OCI-LY3 (cell line): ENCODE results near the gene C1orf116.

Experiments used
- H2AFZ ChIP-seq: fragments of 200-600, 300-600 bp; shearing (Covaris generic); 2 replicates; pipeline ENCODE4 v1.6.0; 2014; ENCODE audit warnings: antibody characterized with exemption, low read depth, low read length
- H3K27ac ChIP-seq: fragments of 200-600, 300-600 bp; sonication (generic); 2 replicates; pipeline ENCODE4 v1.5.1; 2014; ENCODE audit warnings: mild to moderate bottlenecking, low read length, moderate library complexity, mixed read lengths
- H3K27me3 ChIP-seq: fragments of 200-600, 300-600 bp; sonication (generic); 2 replicates; pipeline ENCODE4 v1.6.1; 2014; ENCODE audit warnings: low read depth, low read length, mixed read lengths
- H3K36me3 ChIP-seq: fragments of 200-600, 300-600 bp; sonication (generic); replicated peaks from 2 replicates; pipeline ENCODE3; 2014; ENCODE audit warnings: low read depth, low read length, mixed read lengths
- H3K4me1 ChIP-seq: fragments of 300-600, 200-600 bp; sonication (generic); 2 replicates; pipeline ENCODE4 v1.6.1; 2014; ENCODE audit warnings: low read length, mixed read lengths
- H3K4me2 ChIP-seq: fragments of 200-600, 300-600 bp; sonication (generic); 2 replicates; pipeline ENCODE4 v1.6.1; 2014; ENCODE audit warnings: low read length, mixed read lengths
- H3K4me3 ChIP-seq: fragments of 300-600, 200-600 bp; sonication (generic); 2 replicates; pipeline ENCODE4 v1.5.1; 2014; ENCODE audit warnings: antibody characterized with exemption, mild to moderate bottlenecking, low read length, moderate library complexity
- H3K79me2 ChIP-seq: fragments of 300-600, 200-600 bp; shearing (Covaris generic); 2 replicates; pipeline ENCODE4 v1.6.1; 2014; ENCODE audit warnings: mild to moderate bottlenecking, low read length, mixed read lengths
- H3K9ac ChIP-seq: fragments of 300-600, 200-600 bp; shearing (Covaris generic); 2 replicates; pipeline ENCODE4 v1.6.0; 2014; ENCODE audit warnings: mild to moderate bottlenecking, low read length, moderate library complexity
- H3K9me3 ChIP-seq: fragments of 200-600, 300-600 bp; shearing (Covaris generic); 2 replicates; pipeline ENCODE4 v1.6.1; 2014; ENCODE audit warnings: low read length, mixed read lengths; ENCODE audit not compliant: insufficient read depth
- H4K20me1 ChIP-seq: fragments of 200-600, 300-600 bp; sonication (generic); 2 replicates; pipeline ENCODE4 v1.6.1; 2016; ENCODE audit warnings: low read length, mixed read lengths; ENCODE audit not compliant: insufficient read depth
- EZH2phosphoT487 ChIP-seq: fragments of 200-600 bp; shearing (Covaris generic); IDR thresholded peaks from 2 replicates; pipeline ENCODE4 v1.6.1; 2018; ENCODE audit warnings: antibody characterized with exemption, mixed run types, low read depth
- TF ChIP-seq, protein P1 (sequence below): fragments of 200-600, 300-600 bp; sonication (generic); IDR thresholded peaks from 2 replicates; pipeline ENCODE4 v1.5.1; 2014; ENCODE audit warnings: antibody characterized with exemption, low read length, low read depth

The C1orf116 gene

DNA sequence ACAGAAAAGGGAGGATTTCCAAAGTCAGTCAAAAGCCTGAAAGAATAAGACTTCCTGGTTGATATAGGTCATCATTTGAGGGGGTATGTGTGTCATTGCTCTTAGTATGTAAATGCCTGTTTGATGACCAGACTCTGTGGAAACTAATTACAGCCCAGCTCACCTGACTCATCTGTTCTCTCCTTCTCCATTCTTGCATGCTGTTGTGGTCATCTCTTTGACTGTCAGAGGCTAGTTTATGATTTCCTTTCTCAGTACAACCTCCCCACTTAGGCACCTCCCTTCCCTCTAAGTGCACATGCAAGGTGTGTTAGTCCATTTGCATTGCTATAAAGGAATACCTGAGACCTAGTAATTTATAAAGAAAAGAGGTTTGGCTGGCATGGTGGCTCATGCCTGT lies 2.4 kb upstream of the C1orf116 start:
- no peaks in the 10 kb centered on the region for H3K36me3 ChIP-seq
- no peaks in the 10 kb centered on the region for H3K9me3 ChIP-seq
- H3K27ac ChIP-seq, result no peak overlapping the region
- H3K4me2 ChIP-seq, result no peak overlapping the region
- H2AFZ ChIP-seq, result no peak overlapping the region
- no peaks in the 10 kb centered on the region for H4K20me1 ChIP-seq
- peaks cover 71% of the 10 kb centered on the region for H3K27me3 ChIP-seq
- TF ChIP-seq, protein P1, sequence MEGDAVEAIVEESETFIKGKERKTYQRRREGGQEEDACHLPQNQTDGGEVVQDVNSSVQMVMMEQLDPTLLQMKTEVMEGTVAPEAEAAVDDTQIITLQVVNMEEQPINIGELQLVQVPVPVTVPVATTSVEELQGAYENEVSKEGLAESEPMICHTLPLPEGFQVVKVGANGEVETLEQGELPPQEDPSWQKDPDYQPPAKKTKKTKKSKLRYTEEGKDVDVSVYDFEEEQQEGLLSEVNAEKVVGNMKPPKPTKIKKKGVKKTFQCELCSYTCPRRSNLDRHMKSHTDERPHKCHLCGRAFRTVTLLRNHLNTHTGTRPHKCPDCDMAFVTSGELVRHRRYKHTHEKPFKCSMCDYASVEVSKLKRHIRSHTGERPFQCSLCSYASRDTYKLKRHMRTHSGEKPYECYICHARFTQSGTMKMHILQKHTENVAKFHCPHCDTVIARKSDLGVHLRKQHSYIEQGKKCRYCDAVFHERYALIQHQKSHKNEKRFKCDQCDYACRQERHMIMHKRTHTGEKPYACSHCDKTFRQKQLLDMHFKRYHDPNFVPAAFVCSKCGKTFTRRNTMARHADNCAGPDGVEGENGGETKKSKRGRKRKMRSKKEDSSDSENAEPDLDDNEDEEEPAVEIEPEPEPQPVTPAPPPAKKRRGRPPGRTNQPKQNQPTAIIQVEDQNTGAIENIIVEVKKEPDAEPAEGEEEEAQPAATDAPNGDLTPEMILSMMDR, result no peak
- TF ChIP-seq EZH2phosphoT487, result no peak
- no peaks in the 10 kb centered on the region for H3K79me2 ChIP-seq
- no peak overlapping the region for H3K9ac ChIP-seq
- H3K4me1 ChIP-seq, result peaks cover 4% of the 10 kb centered on the region; the same call in 1 of the 2 replicates
- H3K4me3 ChIP-seq, result no peak overlapping the region

DNA sequence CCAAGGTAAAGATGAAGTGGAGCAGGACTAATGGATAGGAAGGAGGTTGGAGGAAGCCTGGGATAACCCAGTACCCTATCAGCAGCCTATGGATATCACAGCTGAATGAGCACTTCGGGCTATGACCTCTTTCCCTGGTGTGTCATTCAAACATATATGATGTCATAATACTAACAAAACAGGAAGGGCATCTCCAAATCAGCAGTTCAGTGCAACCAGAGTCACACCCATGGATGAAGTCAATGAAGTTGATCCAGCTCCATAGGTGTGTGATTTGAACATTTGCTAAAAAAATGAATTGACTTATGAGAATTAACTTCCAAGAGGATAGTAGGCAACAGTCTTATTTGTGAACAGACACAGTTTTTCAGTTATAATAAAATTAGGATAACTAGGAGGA lies 1.7 kb upstream of the C1orf116 start:
- Histone ChIP-seq H3K36me3 (no peaks in the 10 kb centered on the region), H3K9ac (no peak overlapping the region), H3K27me3 (peaks cover 79% of the 10 kb centered on the region), H3K4me1 (peaks cover 7% of the 10 kb centered on the region; the same call in 1 of the 2 replicates), H4K20me1 (no peaks in the 10 kb centered on the region), H3K79me2 (no peaks in the 10 kb centered on the region), H2AFZ (no peak overlapping the region), H3K27ac (no peak overlapping the region), H3K4me2 (no peak overlapping the region), H3K9me3 (no peaks in the 10 kb centered on the region), H3K4me3 (no peak overlapping the region)
- TF ChIP-seq, protein P1, result no peak
- TF ChIP-seq EZH2phosphoT487, result no peak

DNA sequence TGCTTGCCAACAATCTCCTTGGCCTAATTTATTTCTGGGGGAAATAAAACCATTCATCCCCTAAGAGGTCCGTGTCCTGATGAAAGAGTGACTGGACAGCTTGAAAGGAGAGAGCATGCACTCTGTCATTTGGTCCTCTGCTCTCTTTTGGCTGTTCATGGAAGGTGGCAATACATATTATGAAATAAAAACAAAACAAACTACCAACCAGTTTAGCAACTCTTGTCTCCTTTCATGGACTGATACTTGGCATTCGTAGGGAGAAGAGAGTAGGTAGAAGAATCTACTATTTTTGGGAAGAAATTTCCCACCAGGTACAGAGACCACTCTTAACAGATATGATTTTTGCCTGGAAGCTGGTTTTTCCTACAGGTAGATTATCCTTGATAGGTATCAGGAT lies 746 bp upstream of the C1orf116 start:
- Histone ChIP-seq H3K27ac (no peak overlapping the region), H3K79me2 (no peaks in the 10 kb centered on the region), H3K4me1 (peaks cover 7% of the 10 kb centered on the region; the same call in 1 of the 2 replicates), H3K9ac (no peak overlapping the region), H3K4me2 (no peak overlapping the region), H4K20me1 (no peaks in the 10 kb centered on the region), H3K9me3 (no peaks in the 10 kb centered on the region), H3K27me3 (peaks cover 81% of the 10 kb centered on the region), H3K4me3 (no peak overlapping the region), H2AFZ (no peak overlapping the region), H3K36me3 (no peaks in the 10 kb centered on the region)
- no peak for TF ChIP-seq EZH2phosphoT487
- TF ChIP-seq, protein P1, result no peak

DNA sequence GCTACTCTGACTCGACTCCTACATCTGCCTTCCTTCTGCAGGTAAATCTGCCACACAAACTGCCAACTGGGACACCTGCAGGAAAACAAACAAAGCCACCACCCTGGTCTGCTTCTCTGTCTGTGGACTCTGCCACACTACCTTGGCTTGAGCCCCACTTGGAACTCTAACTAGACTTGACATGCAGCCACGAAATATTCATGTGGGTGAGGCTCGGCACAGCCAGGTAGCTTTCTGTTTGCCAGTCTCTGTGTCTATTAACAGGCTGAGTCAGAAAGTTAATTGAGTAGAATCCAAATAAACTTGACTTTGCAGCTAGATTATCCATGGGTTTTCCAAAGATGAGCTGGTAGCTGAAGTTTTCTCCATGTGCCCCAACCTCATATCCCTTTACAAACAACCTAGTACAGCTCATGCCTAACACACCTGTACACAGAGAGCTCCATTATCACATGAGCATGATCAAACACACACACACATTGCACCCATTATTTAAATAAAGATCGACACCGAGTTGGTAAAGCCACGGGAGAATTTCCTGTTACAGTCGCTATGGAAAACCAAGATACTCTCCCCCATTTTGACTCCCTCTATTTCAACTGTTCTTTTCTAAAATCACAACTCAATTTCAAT lies 808 bp downstream of the C1orf116 start:
- no peaks in the 10 kb centered on the region for H3K79me2 ChIP-seq
- no peak overlapping the region for H3K27ac ChIP-seq
- no peaks in the 10 kb centered on the region for H3K9me3 ChIP-seq
- no peak overlapping the region for H3K4me3 ChIP-seq
- no peaks in the 10 kb centered on the region for H3K36me3 ChIP-seq
- H4K20me1 ChIP-seq, result no peaks in the 10 kb centered on the region
- H3K4me2 ChIP-seq, result no peak overlapping the region
- no peak for TF ChIP-seq EZH2phosphoT487
- TF ChIP-seq, protein P1, result no peak
- peaks cover 74% of the 10 kb centered on the region for H3K27me3 ChIP-seq
- H2AFZ ChIP-seq, result no peak overlapping the region
- no peak overlapping the region for H3K9ac ChIP-seq
- peaks cover 7% of the 10 kb centered on the region; the same call in 1 of the 2 replicates for H3K4me1 ChIP-seq
